NAMALWA (cell line): ENCODE measurements around the gene KAT2A.
"Not testable (repeated sequence)": the region's sequence is repeated elsewhere in the genome, so short reads cannot be mapped to it uniquely, and the experiment has no call there.

ENCODE experiments used
- DNase-seq: peaks from one replicate; pipeline ENCODE4 v3.0.0-alpha.2; 2015; ENCODE audit warnings: low spot score

KAT2A gene

DNA sequence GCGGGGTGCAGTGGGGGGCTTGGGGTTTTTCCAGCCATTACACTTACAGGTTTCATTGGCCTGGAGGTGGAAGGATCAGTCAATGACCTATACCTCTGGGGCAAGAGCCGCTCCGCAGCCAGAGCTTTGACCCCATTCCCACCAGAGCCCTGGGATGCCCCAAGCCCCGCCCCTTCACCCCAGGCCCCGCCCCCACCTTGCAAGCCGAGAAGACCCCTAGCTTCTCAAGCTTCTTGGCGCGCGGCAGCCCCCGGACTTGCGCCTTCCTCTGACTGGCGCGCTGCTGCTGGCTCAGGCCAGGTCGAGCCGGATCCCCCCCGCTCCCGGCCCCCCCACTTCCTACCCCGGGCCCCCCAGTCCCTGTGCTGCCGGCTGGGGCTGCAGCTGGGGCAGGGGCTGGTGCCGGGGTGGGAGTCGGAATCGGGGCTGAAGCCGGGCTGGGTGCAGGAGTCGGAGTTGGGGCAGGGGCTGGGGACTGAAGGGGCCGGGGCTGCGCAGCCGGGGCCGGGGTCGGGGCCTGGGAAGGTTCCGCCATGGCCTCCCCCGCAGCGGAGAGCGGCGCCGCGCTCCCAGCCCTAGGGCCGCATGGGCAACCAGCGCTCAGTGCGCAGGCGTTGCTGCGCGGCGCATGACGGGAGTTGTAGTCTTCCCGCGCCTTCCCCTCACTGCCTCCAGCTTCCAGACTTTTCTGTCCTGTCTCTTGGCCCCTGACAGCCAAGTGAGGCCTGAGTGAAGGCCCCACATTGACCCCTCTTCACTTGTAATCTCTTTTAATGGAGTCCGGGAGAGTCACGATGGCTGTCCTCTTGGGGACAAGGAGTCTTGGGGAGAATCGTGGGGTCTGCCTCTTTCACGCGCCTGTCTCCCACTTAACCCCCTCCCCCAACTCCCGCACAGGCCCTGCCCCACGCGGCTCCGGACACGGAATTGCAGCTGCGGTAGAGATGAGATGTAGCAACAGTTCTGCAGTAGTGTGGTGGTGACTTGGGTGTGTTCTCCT lies at the start of gene KAT2A:
Gene KAT2A (minus strand): TSS at position 598 of the 1,000 bp plus-strand sequence. CDS start 63 bp downstream, at position 535.
- peak; percentile 82 for DNase-seq

DNA sequence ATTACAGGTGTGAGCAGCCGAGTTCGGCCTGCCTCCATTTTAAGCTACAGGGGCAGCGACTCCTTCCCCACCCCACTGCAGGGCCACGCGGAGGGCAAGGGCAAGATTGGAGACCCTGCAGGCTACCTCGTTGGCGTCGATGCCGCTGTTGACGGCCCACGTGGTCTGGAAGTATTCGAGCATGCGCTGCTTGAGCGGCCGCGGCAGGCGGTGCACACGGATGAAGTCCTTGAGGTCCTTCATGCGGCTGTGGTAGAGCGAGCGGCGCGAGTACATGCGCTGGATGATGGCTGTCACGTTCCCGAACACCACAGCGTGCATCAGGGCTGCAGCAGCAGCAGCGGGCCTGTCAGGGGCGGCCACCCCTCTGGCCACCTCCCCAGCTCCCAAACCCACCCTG lies 48.2 kb upstream of the KAT2A start:
- no peak for DNase-seq

DNA sequence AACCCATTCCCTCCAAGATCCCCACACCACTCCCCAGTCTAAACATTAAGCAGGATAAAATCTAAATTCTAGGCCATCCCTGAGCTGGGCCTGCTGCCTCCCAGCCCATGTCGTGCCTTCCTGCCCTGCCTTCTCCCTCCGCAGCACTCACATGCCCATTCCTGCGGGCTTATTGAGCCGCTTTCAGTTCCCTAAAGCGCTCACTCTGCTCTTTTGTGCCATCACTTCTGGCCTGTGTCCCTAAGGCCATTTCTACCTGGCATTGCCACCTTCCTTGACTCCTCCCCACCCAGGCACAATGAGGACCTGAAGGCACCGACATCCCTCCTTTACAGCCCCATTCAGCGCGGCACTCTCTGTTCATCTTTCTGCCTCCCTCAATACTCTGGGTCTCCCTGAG lies 46.6 kb upstream of the KAT2A start:
- DNase-seq, result no peak

DNA sequence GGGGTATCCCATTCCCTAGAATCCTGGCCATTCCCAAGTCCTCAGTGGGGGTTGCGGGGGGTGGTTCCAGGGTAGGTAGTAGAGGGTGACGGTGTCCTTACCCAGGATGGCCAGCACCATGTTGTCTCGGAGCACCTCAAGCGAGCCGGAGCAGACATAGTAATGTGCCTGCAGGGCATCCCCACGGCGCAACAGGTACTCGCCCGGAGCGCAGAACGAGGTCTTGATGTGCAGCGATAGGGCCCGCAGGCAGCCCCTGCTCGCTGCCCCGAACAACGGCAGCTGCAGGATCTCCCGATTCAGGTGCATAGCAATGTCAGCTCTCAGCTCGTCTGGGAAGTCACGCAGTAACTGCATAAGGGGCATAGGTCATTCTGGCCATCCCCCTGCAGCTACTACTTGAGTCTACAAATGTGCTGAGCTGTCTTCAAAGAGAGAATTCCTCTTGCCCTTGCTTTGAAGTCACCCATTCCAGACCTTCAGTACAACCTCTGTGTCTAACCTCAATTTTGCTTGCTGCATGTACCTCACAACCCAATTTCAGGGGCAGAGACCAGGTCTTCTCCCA lies 45.1 kb upstream of the KAT2A start:
- no peak for DNase-seq

DNA sequence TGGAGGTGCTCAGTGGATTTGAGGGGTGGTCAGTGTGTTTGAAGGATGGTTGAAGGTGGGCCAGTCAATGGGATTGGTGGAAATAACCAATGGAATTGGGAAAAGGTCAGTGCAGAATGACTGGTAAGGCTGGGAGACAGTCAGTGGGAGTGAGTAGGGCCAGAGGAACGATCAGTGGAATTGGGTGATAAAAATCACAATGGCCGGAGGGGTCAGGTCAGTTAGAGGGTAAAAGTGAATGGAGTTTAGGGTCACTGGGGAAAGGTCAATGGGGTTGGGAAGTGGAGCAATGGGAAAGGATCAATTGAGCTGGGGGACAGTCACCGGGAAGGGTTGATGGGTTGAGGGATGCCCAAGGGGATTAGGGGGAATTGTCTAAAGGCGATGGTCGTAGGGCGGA lies 44.6 kb upstream of the KAT2A start:
- no peak for DNase-seq

DNA sequence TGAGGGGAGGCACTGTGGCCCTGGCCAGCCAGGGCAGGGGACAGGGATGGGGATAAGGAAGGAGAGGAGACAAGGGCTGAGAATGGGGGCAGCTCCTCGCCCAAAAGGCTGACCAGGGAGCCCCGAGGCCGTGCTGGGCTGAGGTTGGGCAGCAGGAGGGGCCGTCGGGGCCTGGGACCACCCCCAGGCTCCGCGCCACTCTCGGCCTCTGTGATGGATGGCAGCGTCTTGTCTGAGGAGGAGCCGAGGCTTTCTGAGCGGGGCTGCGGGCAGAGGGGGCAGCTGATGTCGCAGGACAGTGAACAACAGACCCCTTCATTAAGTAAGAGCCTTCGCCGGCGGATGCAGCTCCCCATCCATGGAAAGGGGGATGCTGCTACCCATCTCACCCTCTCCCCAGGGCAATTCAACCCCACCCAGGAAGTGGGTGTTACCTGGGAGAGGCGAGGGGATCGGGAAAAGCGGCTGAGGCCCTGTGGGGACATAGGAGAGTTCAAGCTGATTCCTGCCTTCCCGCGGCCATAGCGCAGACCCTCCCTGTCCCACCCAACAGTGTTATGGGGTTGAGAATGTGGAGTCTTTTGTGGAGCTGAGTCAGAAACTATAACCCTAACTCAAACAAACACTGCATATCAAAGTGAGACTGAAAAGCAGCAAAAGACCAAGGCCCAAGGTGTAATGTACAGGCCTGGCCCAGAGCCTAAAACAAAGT lies 42.7 kb upstream of the KAT2A start:
- no peak for DNase-seq

DNA sequence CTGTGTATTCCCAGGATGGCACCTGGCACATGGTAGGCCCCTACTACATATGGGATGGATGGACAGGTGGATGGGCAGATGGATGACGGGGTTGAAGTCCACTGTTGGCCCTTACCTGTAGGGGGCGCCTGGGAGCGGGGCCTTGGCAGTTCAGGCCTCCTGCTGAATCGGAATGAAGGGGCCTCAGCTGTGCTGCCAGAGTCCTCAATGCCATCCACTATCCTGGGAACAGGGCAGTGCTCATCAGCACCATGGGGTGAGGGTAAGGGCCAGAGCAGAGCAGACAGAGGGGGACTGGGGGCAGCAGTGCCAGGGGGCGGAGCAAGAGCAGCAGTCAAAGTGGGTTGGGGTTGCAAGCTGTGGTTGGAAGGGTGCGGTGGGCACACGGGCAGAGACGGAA lies 41.9 kb upstream of the KAT2A start:
- DNase-seq, result peak; percentile 56

DNA sequence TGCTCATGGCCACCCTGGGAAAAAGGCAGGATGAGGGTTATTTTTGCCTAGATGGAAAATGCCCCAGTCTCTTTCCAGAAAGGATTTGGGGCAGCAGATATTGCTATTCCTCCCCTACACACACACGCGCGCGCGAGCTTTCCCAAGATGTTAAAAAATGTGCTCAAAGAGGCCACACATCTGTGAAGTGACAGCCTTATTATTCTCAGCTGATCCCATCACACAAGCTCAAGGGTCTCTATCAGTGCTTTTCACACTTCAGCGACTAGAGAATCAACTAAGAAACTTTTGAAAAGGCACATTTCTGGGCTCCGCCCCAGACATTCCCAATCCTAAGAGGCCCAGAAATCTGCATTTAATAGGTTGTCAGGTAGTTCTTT lies 39.4 kb upstream of the KAT2A start:
- DNase-seq, result no peak

DNA sequence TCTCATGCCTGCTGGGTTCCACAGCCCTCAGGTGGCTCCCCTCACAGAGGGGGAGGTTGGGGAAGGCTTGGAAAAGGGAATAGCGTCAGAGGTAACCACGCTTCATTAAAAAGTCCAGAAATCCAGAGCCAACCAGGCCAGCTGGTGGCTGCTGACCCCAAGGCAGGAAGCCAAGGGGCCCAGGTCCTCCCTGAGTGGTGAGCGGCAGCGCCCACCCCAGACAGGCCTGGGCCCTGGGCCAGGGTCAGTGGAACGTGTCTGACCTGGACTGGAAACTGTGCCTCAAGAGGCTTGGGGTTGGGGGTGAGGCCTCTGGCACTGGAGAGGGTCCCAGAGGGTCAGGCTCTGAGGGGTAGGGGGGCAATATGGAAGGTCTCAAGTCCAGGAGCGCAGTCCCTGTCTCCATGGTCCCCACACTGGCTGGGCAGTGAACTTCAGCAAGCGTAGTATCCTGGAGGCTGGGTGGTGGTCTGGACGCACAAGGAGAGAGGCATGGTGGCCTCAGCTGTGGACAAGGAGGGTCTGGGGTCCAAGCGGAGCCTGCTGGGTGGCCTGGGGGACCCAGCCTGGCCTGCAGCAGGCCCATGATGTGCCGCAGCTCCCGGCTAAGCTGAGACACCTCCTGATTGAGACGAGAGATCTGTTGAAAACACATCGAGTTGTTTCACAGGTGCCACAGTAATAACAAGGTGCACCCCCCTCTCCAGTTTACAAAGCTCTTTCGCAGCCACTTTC lies 38.8 kb upstream of the KAT2A start:
- DNase-seq, result no peak

DNA sequence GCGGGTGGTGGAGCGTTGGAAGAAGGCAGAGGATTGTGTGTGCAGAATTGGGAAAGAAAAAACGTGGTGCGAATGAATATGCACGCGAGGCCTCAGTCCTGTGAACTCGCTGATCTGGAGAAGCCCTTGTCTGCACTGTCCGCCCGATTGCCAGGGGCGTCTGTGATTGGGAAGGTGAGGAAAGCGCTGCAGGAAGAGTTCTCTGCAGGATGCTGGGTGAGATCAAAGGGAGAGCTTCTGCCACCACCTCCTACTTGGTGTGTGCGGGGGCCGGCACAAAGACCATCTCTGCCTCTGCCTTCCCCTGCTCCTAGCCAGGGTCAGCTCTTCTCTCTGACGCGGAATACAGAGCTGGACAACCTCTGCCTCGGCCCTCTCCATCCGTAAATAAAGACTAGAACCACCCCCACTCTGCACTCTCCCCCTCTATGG lies 34.5 kb upstream of the KAT2A start:
- no peak for DNase-seq

DNA sequence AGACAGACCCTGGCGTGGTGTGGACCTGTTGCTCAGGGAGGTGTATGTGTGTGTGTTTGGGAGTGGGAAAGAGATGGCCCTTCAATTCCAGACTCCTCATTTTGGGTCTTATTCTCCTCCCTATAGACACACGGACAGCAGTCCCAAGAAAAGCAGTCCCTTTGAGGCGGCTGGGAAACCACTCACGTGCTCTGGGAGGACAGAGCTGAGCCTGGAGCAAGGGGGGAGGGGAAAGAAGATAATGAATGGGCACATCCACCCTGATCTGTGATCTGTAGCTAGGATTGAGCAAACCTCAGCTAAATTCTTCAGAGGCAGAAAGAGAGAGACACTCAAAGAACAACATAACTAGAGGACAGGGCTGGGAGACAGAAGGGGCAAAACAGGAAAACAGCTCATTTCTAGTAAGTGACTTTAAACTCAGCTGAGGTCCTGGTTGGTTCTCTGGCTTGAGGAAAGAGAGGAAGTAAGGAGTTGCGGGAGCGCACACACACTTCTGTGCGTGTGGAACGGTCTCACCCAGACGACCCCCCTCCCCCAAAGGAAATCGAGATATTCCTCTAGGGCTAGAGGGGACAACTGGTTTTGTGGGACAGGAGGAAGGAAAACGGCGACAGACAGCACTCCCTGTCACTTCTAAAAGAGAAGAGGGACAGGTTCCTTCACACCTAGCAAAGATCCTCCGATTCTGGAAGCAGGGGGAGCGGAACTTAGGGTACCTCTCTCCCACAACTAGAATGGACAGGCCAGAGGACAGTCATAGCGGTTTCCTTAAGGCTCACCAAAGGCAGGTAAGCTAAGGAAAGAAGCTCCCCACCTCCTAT lies 33.0 kb upstream of the KAT2A start:
- DNase-seq, result peak; percentile 43

DNA sequence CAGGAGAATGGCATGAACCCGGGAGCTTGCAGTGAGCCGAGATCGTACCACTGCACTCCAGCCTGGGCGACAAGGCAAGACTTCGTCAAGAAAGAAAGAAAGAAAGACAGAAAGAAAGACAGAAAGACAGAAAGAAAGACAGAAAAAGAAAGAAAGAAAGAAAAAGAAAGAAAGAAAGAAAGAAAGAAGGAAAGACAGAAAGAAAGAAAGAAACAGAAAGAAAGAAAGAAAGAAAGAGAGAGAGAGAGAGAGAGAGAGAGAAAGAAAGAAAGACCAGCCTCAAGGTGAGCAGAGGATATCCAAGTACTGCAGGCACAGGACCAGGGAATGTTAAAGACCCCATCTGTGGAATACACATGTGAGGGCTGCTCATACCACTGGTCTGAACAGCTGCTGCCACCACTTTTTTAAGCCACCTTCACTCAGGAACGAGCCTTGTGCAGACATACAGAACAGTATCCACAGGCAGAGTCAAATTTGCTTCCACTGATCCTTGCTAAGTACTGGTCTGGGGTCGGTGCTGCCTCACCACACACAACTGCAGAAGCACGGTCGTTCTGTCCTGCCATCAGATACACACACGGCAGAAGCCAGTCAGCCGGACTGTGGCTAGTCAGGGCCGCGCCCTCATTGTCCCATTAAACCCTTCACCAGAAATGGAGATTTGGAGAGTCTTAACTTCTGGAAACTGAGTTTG lies 25.9 kb upstream of the KAT2A start:
- DNase-seq, result no peak

DNA sequence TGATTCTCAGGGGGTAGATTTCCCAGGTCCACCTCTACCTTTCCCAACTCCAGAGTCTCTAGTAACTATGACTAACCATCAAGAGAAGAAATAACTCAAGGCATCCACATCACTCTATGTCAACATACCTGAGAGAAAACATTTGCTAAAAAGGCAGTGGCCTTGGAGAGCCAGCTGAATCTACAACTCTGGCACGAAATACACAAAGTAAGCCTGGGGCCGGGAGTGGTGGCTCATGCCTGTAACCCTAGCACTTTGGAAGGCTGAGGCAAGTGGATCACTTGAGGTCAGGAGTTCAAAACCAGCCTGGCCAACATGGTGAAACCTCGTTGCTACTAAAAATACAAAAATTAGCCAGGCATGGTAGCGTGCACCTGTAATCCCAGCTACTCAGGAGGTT lies 22.0 kb upstream of the KAT2A start:
- DNase-seq, result not testable (repeated sequence)

DNA sequence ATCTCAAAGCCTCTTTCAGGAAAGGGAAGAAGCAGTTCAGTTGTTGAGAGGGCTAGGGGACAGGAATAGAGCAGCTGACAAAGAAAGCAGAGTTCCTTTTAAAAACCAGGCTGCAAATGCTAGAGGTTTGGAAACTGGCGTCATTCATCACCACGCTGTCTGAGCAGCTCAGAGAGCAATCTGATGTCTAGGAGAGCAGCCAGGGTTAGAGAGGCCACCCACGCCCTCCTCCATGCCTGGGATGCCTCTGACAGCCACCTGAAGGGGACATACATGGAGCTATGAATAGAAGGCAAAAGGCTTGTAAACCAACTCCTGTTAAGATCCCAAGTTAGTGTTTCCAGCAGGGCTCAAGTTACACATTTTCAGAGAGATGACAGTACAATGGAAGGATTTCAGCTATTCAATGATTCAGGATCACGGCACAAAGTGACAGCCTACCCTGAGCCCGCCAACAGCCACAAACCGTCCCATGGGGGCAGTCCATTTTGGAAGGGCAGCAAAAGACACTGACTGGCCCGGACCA lies 21.3 kb upstream of the KAT2A start:
- no peak for DNase-seq

DNA sequence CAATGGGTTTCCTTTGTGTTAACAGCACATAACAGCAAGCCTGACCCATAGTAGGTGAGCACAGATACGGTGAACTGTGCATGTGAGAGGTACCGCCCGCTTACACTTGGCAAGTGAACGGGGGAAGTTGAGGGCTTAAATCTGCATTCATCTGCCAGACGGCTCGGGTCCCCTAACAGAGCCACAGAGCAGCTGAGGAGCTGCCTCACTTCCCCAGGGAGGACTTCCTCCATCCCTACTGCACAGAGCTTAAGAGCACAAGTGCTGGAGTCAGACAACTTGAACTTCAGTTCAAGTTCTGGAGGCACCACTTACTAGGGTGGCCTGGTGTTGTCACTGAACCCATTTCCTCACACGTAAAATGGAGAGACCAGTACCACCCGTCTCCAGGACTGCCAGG lies 20.2 kb upstream of the KAT2A start:
- no peak for DNase-seq

DNA sequence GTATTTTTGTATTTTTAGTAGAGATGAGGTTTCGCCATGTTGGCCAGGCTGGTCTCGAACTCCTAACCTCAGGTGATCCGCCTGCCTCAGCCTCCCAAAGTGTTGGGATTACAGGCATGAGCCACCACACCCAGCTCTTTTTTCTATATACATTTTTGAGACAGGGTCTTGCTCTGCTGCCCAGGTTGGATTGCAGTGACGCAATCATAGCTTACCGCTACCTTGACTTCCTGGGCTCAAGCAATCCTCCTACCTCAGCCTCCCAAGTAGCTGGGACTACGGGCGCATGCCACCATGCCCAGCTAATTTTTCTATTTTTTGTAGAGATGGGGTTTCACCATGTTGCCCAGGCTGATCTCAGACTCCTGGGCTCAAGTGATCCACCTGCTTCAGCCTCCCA lies 19.5 kb upstream of the KAT2A start:
- not testable (repeated sequence) for DNase-seq

DNA sequence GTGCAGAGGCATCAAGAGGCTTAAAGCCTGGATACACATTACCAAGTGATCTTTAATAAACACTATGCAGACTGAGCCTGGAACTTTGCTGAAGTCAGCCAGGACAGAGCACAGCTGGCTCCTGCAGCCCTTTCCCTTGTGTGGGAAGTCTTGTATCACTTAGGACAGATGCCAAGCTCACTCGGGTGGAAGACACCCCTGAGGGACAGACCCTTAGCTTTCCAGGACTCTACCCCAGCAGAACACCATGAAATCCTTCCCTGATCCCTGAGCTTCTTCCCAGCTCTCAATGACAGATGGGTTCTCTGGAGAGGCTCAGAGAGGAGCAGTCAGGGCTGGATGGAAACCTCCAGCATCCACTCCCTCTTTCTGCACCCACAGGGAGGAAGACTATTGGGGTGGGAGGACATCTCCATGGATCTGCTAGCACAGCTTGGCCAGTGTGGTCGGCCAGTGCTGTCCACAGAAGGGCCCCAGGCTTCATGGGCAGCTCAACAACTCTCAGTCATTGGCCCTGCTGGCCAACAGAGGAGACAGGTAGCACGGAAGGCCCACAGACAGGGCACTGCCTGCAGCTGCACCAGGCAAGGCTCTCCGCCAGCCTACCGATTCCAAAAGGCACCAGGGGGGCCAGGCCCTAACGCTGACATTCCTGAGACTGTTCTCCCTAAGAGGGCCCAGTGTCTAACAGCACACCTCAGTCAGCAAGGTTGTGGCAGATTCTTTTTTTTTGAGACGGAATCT lies 17.8 kb upstream of the KAT2A start:
- DNase-seq, result no peak

DNA sequence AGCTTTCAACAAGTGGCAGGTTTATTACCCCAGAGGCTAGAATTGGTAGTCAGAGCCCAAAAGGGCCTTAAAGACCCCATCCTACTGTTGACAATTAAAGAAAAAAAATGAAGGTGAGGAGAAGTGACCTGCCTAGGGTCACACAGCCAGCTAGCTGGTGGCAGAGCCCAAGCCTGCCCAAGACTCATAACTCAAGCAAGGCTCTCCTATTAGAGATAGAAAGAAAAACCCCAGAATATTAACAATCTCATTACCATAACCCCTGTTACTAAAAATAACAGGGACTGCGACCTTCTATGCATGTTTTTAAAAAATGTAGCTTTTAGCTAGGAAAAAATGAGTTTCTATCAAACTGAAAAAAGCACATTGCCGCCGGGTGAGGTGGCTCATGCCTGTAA lies 15.5 kb upstream of the KAT2A start:
- no peak for DNase-seq
